HCT116 (cell line): Measurements from ENCODE around the gene LDAF1. TPM values are rescaled to one million over a fixed set of nuclear protein-coding genes. Genes with fewer than 3 reads are reported as not detected.
"Not testable (repeated sequence)": the region's sequence is repeated elsewhere in the genome, so short reads cannot be mapped to it uniquely, and the experiment has no call there.

Experiments
- ATAC-seq: fragments of 200-7000 bp; cut with Tn5 transposase; 2 replicates; pipeline ENCODE4 v1.9.1; 2020; ENCODE audit warnings: mild to moderate bottlenecking, moderate library complexity
- BruUV-seq: library from RNA; stranded (reverse); fragments of 400-500 nt; replicated peaks from 2 replicates; lab custom pipeline; 2021; lab: Mats Ljungman, UMichigan
- CTCF ChIA-PET: fragments of 300-600 bp; sonication (Branson Sonifier 250); formaldehyde crosslinking; loops from one replicate; lab custom pipeline; 2021; ENCODE audit warnings: antibody characterized with exemption; lab: Charles Lee
- POLR2A ChIA-PET: fragments of 300-600, 350-600 bp; sonication (Branson Sonifier 250); formaldehyde crosslinking; loops from one replicate; lab custom pipeline; 2021; ENCODE audit warnings: antibody characterized with exemption; lab: Charles Lee
- RAD21 ChIA-PET, 2 experiments: fragments of 300-600 bp; sonication (Branson Sonifier 250); formaldehyde crosslinking; loops; one replicate each; lab custom pipeline; 2023; ENCODE audit warnings: low total read pairs in 2 of 2; ENCODE audit not compliant: uncharacterized antibody in 2 of 2, unreplicated experiment in 2 of 2, low non-redundant PET in 1 of 2; lab: Charles Lee
- DNase-seq: peaks from one replicate; pipeline ENCODE4 v3.0.0-alpha.2; 2010; ENCODE audit warnings: low read depth, low spot score
- H2AFZ ChIP-seq: fragments of 200-600 bp; shearing (Covaris generic), sonication (generic); 2 replicates; pipeline ENCODE4 v1.6.1; 2017; ENCODE audit warnings: low read depth, mixed run types, mixed read lengths, antibody characterized with exemption, low read length; ENCODE audit not compliant: poor library complexity, severe bottlenecking
- H3K27ac ChIP-seq: 2 replicates; pipeline ENCODE4 v1.5.1; 2012; ENCODE audit warnings: low read depth, low read length
- H3K27me3 ChIP-seq: fragments of 200-600 bp; sonication (generic); 2 replicates; pipeline ENCODE4 v1.6.1; 2016; ENCODE audit warnings: mixed run types, low read length, mixed read lengths; ENCODE audit not compliant: insufficient read depth
- H3K36me3 ChIP-seq, 2 experiments: fragments of 200-500 bp in 1 of 2; fragments of 200-600 bp in 1 of 2; sonication (Bioruptor generic) in 1 of 2; sonication (generic) in 1 of 2; 2 replicates each; pipeline versions ENCODE4 v1.5.1 to v1.6.1; 2014 to 2016; ENCODE audit warnings: low read length in 2 of 2, inconsistent platforms in 1 of 2, mixed read lengths in 1 of 2, mixed run types in 1 of 2; ENCODE audit not compliant: insufficient read depth in 2 of 2, control insufficient read depth in 1 of 2
- H3K4me1 ChIP-seq, 2 experiments: fragments of 200-600 bp in 1 of 2; sonication (generic) in 1 of 2; 2 replicates each; pipeline versions ENCODE4 v1.5.1 to v1.6.1; 2012 to 2017; ENCODE audit warnings: low read length in 2 of 2, inconsistent platforms in 1 of 2, mild to moderate bottlenecking in 1 of 2, mixed read lengths in 1 of 2, mixed run types in 1 of 2, moderate library complexity in 1 of 2; ENCODE audit not compliant: insufficient read depth in 2 of 2, control insufficient read depth in 1 of 2
- H3K4me2 ChIP-seq: fragments of 200-600 bp; sonication (generic); 2 replicates; pipeline ENCODE4 v1.6.1; 2017; ENCODE audit warnings: mixed run types, low read length, mixed read lengths
- H3K4me3 ChIP-seq, 2 experiments: fragments of 200-600 bp in 1 of 2; sonication (generic) in 1 of 2; replicated peaks in 1 of 2; 2 replicates each; pipeline ENCODE4 v1.5.1; 2011 to 2016; ENCODE audit warnings: low read length in 2 of 2, control low read depth in 1 of 2, low read depth in 1 of 2, mild to moderate bottlenecking in 1 of 2, mixed read lengths in 1 of 2, mixed run types in 1 of 2
- H3K79me2 ChIP-seq: fragments of 200-600 bp; sonication (generic); 2 replicates; pipeline ENCODE4 v1.6.1; 2017; ENCODE audit warnings: mild to moderate bottlenecking, mixed run types, low read length, moderate library complexity, mixed read lengths; ENCODE audit not compliant: insufficient read depth
- H3K9ac ChIP-seq: fragments of 200-600 bp; sonication (generic); 2 replicates; pipeline ENCODE4 v1.6.1; 2016; ENCODE audit warnings: low read length, mixed read lengths
- H3K9me2 ChIP-seq: fragments of 200-600 bp; sonication (generic), shearing (Covaris generic); 2 replicates; pipeline ENCODE4 v1.6.1; 2017; ENCODE audit warnings: mixed run types, mild to moderate bottlenecking, moderate library complexity; ENCODE audit not compliant: insufficient read depth
- H3K9me3 ChIP-seq, 2 experiments: fragments of 200-500 bp in 1 of 2; fragments of 200-600 bp in 1 of 2; sonication (Bioruptor generic) in 1 of 2; sonication (generic) in 1 of 2; 2 replicates each; pipeline ENCODE4 v1.6.1; 2014 to 2017; ENCODE audit warnings: low read length in 2 of 2, mixed read lengths in 2 of 2, inconsistent platforms in 1 of 2, low read depth in 1 of 2, mild to moderate bottlenecking in 1 of 2, mixed run types in 1 of 2, moderate library complexity in 1 of 2; ENCODE audit not compliant: control insufficient read depth in 1 of 2, insufficient read depth in 1 of 2
- H4K20me1 ChIP-seq: fragments of 200-600 bp; sonication (generic), shearing (Covaris generic); 2 replicates; pipeline ENCODE4 v1.6.1; 2017; ENCODE audit warnings: mixed run types, mild to moderate bottlenecking, moderate library complexity; ENCODE audit not compliant: insufficient read depth
- intact Hi-C: fragments of 100-400 bp; cut with micrococcal nuclease; formaldehyde crosslinking; loops from 2 replicates; pipeline ENCODE4 v1.10.0; 2022
- total RNA-seq: library from RNA; stranded (reverse); gene quantifications from one replicate; pipeline ENCODE4 v1.2.1, GENCODE V29; 2021; ENCODE audit not compliant: unreplicated experiment

LDAF1 gene
- total RNA-seq, 1 experiment from 2014 or later = 30.0 TPM

DNA sequence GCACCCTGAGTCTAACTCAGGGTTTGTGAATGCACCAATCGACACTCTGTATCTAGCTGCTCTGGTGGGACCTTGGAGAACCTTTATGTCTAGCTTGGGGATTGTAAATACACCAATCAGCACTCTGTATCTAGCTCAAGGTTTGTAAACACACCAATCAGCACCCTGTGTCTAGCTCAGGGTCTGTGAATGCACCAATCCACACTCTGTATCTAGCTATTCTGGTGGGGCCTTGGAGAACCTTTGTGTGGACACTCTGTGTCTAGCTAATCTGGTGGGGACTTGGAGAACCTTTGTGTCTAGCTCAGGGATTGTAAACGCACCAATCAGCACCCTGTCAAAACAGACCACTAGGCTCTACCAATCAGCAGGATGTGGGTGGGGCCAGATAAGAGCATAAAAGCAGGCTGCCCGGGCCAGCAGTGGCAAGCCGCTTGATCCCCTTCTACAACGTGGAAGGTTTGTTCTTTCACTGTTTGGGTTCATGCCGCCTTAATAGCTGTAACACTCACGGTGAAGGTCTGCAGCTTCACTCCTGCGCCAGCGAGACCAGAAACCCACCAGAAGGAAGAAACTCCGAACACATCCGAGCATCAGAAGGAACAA, 5.2 kb upstream of the LDAF1 start:
- DNase-seq, H3K4me2 ChIP-seq, BruUV-seq, H3K27me3 ChIP-seq, H3K4me3 ChIP-seq, H3K9me3 ChIP-seq, intact Hi-C loops, H3K9me2 ChIP-seq, H3K36me3 ChIP-seq, H4K20me1 ChIP-seq, H3K79me2 ChIP-seq, H3K9ac ChIP-seq, H2AFZ ChIP-seq, RAD21 ChIA-PET, CTCF ChIA-PET, H3K27ac ChIP-seq, ATAC-seq: not testable (repeated sequence)
- POLR2A ChIA-PET = interaction anchor here (1.5 kb wide), 1 partner anchor 147 kb away, joined by 4 read pairs; no protein-coding TSS in a partner anchor
- peaks cover 11 to 14% of the 10 kb centered on the region in 2 experiments for H3K4me1 ChIP-seq

DNA sequence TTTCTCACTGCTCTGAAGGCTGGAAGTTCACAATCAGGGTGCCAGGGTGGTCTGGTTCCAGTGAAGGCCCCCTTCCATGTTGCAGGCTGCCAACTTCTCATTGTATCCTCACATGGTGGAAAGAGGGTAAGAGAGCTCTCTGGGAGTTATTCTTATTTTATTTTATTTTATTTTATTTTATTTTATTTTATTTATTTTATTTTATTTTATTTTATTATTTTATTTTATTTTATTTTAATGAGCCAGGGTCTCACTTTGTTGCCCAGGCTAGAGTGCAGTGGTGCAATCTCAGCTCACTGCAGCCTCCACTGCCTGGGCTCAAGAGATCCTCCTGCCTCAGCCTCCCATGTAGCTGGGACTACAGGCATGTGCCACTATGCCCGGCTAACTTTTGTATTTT, 2.5 kb upstream of the LDAF1 start:
- ChIA-PET CTCF (interaction anchor here (0.7 to 2.5 kb wide), 4 partner anchors 8 to 145 kb away, joined by 3 to 7 read pairs (median 4); no protein-coding TSS in a partner anchor), POLR2A (interaction anchor here (1.3 kb wide), 1 partner anchor 145 kb away, joined by 6 read pairs; no protein-coding TSS in a partner anchor), RAD21 (interaction anchor here in 1 of 2 experiments (1.4 kb wide), 1 partner anchor 145 kb away, joined by 7 read pairs; no protein-coding TSS in a partner anchor)
- not testable (repeated sequence) for H3K4me2 ChIP-seq, H3K79me2 ChIP-seq, H3K4me3 ChIP-seq, ATAC-seq, H3K9me2 ChIP-seq, H3K9ac ChIP-seq, H3K36me3 ChIP-seq, H3K27me3 ChIP-seq, H3K9me3 ChIP-seq, H2AFZ ChIP-seq, H3K27ac ChIP-seq, DNase-seq, H4K20me1 ChIP-seq, BruUV-seq
- peaks cover 15 to 27% of the 10 kb centered on the region in 2 experiments for H3K4me1 ChIP-seq
- intact Hi-C loops = loop anchor here (1.0 to 5.0 kb wide), 5 partner anchors 144 to 1516 kb away; no protein-coding TSS in a partner anchor
